H1 (cell line): ENCODE measurements around the gene SSTR3. TPM values are rescaled to one million over a fixed set of nuclear protein-coding genes. Genes with fewer than 3 reads are reported as not detected.

Experiments
- CTCF ChIA-PET: fragments of 300-600 bp; sonication (Branson Sonifier 250); formaldehyde crosslinking; loops from one replicate; lab custom pipeline; 2021; ENCODE audit not compliant: partially characterized antibody; lab: Charles Lee
- POLR2A ChIA-PET: fragments of 300-600 bp; sonication (Branson Sonifier 250); formaldehyde crosslinking; loops from one replicate; lab custom pipeline; 2021; ENCODE audit warnings: inconsistent platforms; ENCODE audit not compliant: partially characterized antibody; lab: Charles Lee
- DNase-seq, 2 experiments: peaks; one replicate each; pipeline versions ENCODE4 v3.0.0 to v3.0.0-alpha.2; 2010 to 2022; ENCODE audit warnings: low spot score in 2 of 2, low read depth in 1 of 2, mixed read lengths in 1 of 2
- FAIRE-seq: peaks from 2 replicates; lab custom pipeline; 2011; peaks lifted over from hg19 to GRCh38; lab: Jason Lieb, UNC
- H2AFZ ChIP-seq: 2 replicates; pipeline ENCODE4 v1.8.1; 2012; ENCODE audit warnings: low read length, inconsistent platforms
- H2AK5ac ChIP-seq: 2 replicates; pipeline ENCODE4 v1.6.1; 2013; ENCODE audit warnings: low read depth, low read length
- H2BK120ac ChIP-seq: replicated peaks from 2 replicates; pipeline ENCODE3; 2013; ENCODE audit warnings: low read depth, low read length, inconsistent platforms
- H2BK12ac ChIP-seq: 2 replicates; pipeline ENCODE4 v1.6.1; 2013; ENCODE audit warnings: low read depth, low read length
- H2BK15ac ChIP-seq: 2 replicates; pipeline ENCODE4 v1.6.1; 2013; ENCODE audit warnings: low read length
- H2BK20ac ChIP-seq: 2 replicates; pipeline ENCODE4 v1.6.1; 2013; ENCODE audit warnings: low read length
- H2BK5ac ChIP-seq: 2 replicates; pipeline ENCODE4 v1.6.1; 2013; ENCODE audit warnings: low read depth, low read length
- H3K14ac ChIP-seq: 2 replicates; pipeline ENCODE4 v1.6.1; 2013; ENCODE audit warnings: inconsistent platforms; ENCODE audit not compliant: insufficient read length
- H3K18ac ChIP-seq: 2 replicates; pipeline ENCODE4 v1.6.1; 2013; ENCODE audit warnings: low read length; ENCODE audit errors: extremely low read depth
- H3K23ac ChIP-seq: 2 replicates; pipeline ENCODE4 v1.6.1; 2013; ENCODE audit warnings: inconsistent platforms; ENCODE audit not compliant: insufficient read length
- H3K23me2 ChIP-seq: 2 replicates; pipeline ENCODE4 v1.6.1; 2013; ENCODE audit warnings: low read depth, low read length
- H3K27ac ChIP-seq: 2 replicates; pipeline ENCODE4 v1.6.1; 2011; ENCODE audit warnings: low read depth, low read length, inconsistent platforms
- H3K27me3 ChIP-seq, 4 experiments: replicated peaks in 1 of 4; 1 replicate in 1 of 4; 2 replicates in 3 of 4; pipeline versions ENCODE4 v1.6.1 to v1.8.1; 2011 to 2013; ENCODE audit warnings: low read length in 3 of 4, mild to moderate bottlenecking in 3 of 4, inconsistent platforms in 2 of 4, mixed read lengths in 2 of 4, moderate library complexity in 1 of 4; ENCODE audit not compliant: control insufficient read depth in 3 of 4, insufficient read depth in 3 of 4; ENCODE audit errors: extremely low read depth in 1 of 4
- H3K36me3 ChIP-seq, 4 experiments: 2 replicates each; pipeline versions ENCODE4 v1.6.1 to v1.8.1; 2011 to 2013; ENCODE audit warnings: mild to moderate bottlenecking in 4 of 4, low read length in 3 of 4, moderate library complexity in 2 of 4, control low read depth in 1 of 4, inconsistent platforms in 1 of 4; ENCODE audit not compliant: insufficient read depth in 4 of 4, control insufficient read depth in 2 of 4
- H3K4ac ChIP-seq: replicated peaks from 2 replicates; pipeline ENCODE3; 2013; ENCODE audit warnings: low read length, low read depth, mixed read lengths, inconsistent platforms; ENCODE audit not compliant: insufficient read length
- H3K4me1 ChIP-seq, 4 experiments: replicated peaks in 1 of 4; 1 replicate in 1 of 4; 2 replicates in 3 of 4; pipeline versions ENCODE4 v1.6.1 to v1.8.1; 2011 to 2013; ENCODE audit warnings: low read length in 3 of 4, inconsistent platforms in 2 of 4, mixed read lengths in 1 of 4; ENCODE audit not compliant: insufficient read depth in 4 of 4, control insufficient read depth in 3 of 4
- H3K4me2 ChIP-seq, 2 experiments: 2 replicates each; pipeline versions ENCODE4 v1.6.1 to v1.8.1; 2011 to 2013; ENCODE audit warnings: low read depth in 2 of 2, low read length in 2 of 2, control low read depth in 1 of 2, inconsistent platforms in 1 of 2, mild to moderate bottlenecking in 1 of 2; ENCODE audit not compliant: insufficient read depth in 1 of 2
- H3K4me3 ChIP-seq, 4 experiments: fragments of 200-600, 300-600 bp in 1 of 4; sonication (generic), shearing (Covaris generic), sonication (Bioruptor Twin) in 1 of 4; 2 replicates each; pipeline versions ENCODE4 v1.5.1 to v1.8.1; 2011 to 2016; ENCODE audit warnings: low read length in 4 of 4, low read depth in 3 of 4, control low read depth in 2 of 4, inconsistent platforms in 2 of 4, mild to moderate bottlenecking in 2 of 4, mixed read lengths in 1 of 4, moderate library complexity in 1 of 4; ENCODE audit not compliant: insufficient read depth in 2 of 4; ENCODE audit errors: extremely low read depth in 1 of 4
- H3K56ac ChIP-seq: replicated peaks from 2 replicates; pipeline ENCODE3; 2013; ENCODE audit warnings: low read depth, mild to moderate bottlenecking, mixed read lengths, low read length, inconsistent platforms; ENCODE audit not compliant: insufficient read length
- H3K79me1 ChIP-seq: 2 replicates; pipeline ENCODE4 v1.6.1; 2013; ENCODE audit warnings: low read depth, low read length, control low read depth
- H3K79me2 ChIP-seq, 2 experiments: 2 replicates each; pipeline versions ENCODE4 v1.6.1 to v1.8.1; 2012 to 2013; ENCODE audit warnings: low read length in 2 of 2, mild to moderate bottlenecking in 2 of 2, inconsistent platforms in 1 of 2; ENCODE audit not compliant: insufficient read depth in 2 of 2, control insufficient read depth in 1 of 2
- H3K9ac ChIP-seq, 4 experiments: replicated peaks in 1 of 4; 1 replicate in 1 of 4; 2 replicates in 3 of 4; pipeline versions ENCODE4 v1.6.1 to v1.8.1; 2011 to 2013; ENCODE audit warnings: low read depth in 3 of 4, low read length in 3 of 4, control low read depth in 2 of 4, mild to moderate bottlenecking in 2 of 4, moderate library complexity in 2 of 4, inconsistent platforms in 1 of 4; ENCODE audit errors: extremely low read depth in 1 of 4
- H3K9me3 ChIP-seq, 2 experiments: 2 replicates each; pipeline versions ENCODE4 v1.6.1 to v1.8.1; 2012 to 2013; ENCODE audit warnings: mild to moderate bottlenecking in 2 of 2, moderate library complexity in 2 of 2, control low read depth in 1 of 2, inconsistent platforms in 1 of 2, low read depth in 1 of 2, low read length in 1 of 2, mixed read lengths in 1 of 2; ENCODE audit not compliant: insufficient read depth in 2 of 2
- H4K20me1 ChIP-seq, 2 experiments: replicated peaks in 1 of 2; 2 replicates each; pipeline versions ENCODE3 to v1.8.1; 2011 to 2013; ENCODE audit warnings: inconsistent platforms in 2 of 2, low read length in 2 of 2, mild to moderate bottlenecking in 1 of 2; ENCODE audit not compliant: insufficient read depth in 2 of 2, control insufficient read depth in 1 of 2
- H4K5ac ChIP-seq: 2 replicates; pipeline ENCODE4 v1.6.1; 2013; ENCODE audit warnings: low read length, low read depth, mixed read lengths, inconsistent platforms; ENCODE audit not compliant: insufficient read length
- H4K8ac ChIP-seq: 2 replicates; pipeline ENCODE4 v1.8.0; 2013; ENCODE audit warnings: mild to moderate bottlenecking, moderate library complexity, low read length, inconsistent platforms; ENCODE audit not compliant: insufficient read depth; ENCODE audit errors: extremely low read depth
- H4K91ac ChIP-seq: replicated peaks from 2 replicates; pipeline ENCODE3; 2013; ENCODE audit warnings: low read length, mixed read lengths, inconsistent platforms; ENCODE audit not compliant: insufficient read length
- HDAC2 ChIP-seq, 2 experiments: fragments of 300-600 bp in 1 of 2; sonication (generic) in 1 of 2; IDR thresholded peaks; 2 replicates each; pipeline ENCODE4 v1.6.1; 2011 to 2012; ENCODE audit warnings: low read depth in 2 of 2, low read length in 2 of 2, mild to moderate bottlenecking in 2 of 2, moderate library complexity in 2 of 2, borderline replicate concordance in 1 of 2, inconsistent platforms in 1 of 2
- POLR2A ChIP-seq, 2 experiments: IDR thresholded peaks; 1 replicate in 1 of 2; 2 replicates in 1 of 2; pipeline ENCODE4 v1.6.1; 2011; ENCODE audit warnings: low read depth in 2 of 2, low read length in 2 of 2, mild to moderate bottlenecking in 2 of 2; ENCODE audit errors: control extremely low read depth in 1 of 2
- SP4 ChIP-seq: IDR thresholded peaks from 2 replicates; pipeline ENCODE4 v1.6.1; 2012; ENCODE audit warnings: low read length, inconsistent platforms
- TAF7 ChIP-seq: optimal IDR thresholded peaks from 2 replicates; pipeline ENCODE3; 2011; ENCODE audit warnings: low read depth, mild to moderate bottlenecking, inconsistent platforms, low read length, moderate library complexity, borderline replicate concordance
- TCF12 ChIP-seq: IDR thresholded peaks from 2 replicates; pipeline ENCODE4 v1.6.1; 2011; ENCODE audit warnings: low read depth, mild to moderate bottlenecking, low read length
- YY1 ChIP-seq: IDR thresholded peaks from 2 replicates; pipeline ENCODE4 v1.6.1; 2011; ENCODE audit warnings: low read depth, mild to moderate bottlenecking, low read length
- WGBS, 2 experiments: shearing (Covaris generic) in 1 of 2; methylation state at CpG; one replicate each; pipeline versions ENCODE4 v1.1.6 to v1.1.7; 2013 to 2015; ENCODE audit warnings: low lambda C conversion rate in 2 of 2, mixed read lengths in 2 of 2, inconsistent platforms in 1 of 2, low coverage in 1 of 2, missing lambda C conversion rate in 1 of 2; ENCODE audit not compliant: insufficient replicate concordance in 2 of 2, insufficient coverage in 1 of 2, insufficient read length in 1 of 2; ENCODE audit errors: extremely low coverage in 1 of 2, missing lambda C conversion rate in 1 of 2; 5-methylcytosine and 5-hydroxymethylcytosine counted together
- polyA plus RNA-seq, 7 experiments: library from polyadenylated mRNA; depleted of rRNA in 3 of 7; stranded (reverse) in 5 of 7; unstranded in 2 of 7; fragments of >200 nt in 5 of 7; fragments of 200-250 nt in 2 of 7; gene quantifications; 1 replicate in 5 of 7; 2 replicates in 1 of 7; 4 replicates in 1 of 7; pipeline versions ENCODE4 v1.2.1 to v1.2.3, GENCODE V29; 2011 to 2013; ENCODE audit warnings: missing spikeins in 2 of 7, mixed read lengths in 2 of 7
- total RNA-seq: library from RNA; stranded (reverse); fragmentation: NEBNext Ultra II Directional; extraction: Animal tissue kit (Norgen Biotek cat#: 25700); gene quantifications from 2 replicates; pipeline ENCODE4 v1.2.1, GENCODE V29; 2021
- TF ChIP-seq, protein P1 (sequence below), 3 experiments: IDR thresholded peaks; 1 replicate in 2 of 3; 2 replicates in 1 of 3; pipeline versions ENCODE4 v1.5.1 to v1.6.1; 2011; ENCODE audit warnings: low read length in 3 of 3, mild to moderate bottlenecking in 3 of 3, inconsistent platforms in 2 of 3, low read depth in 1 of 3, moderate library complexity in 1 of 3; ENCODE audit not compliant: insufficient read depth in 1 of 3; ENCODE audit errors: control extremely low read depth in 1 of 3
- TF ChIP-seq, protein P2 (sequence below): IDR thresholded peaks from 2 replicates; pipeline ENCODE4 v1.6.1; 2011; ENCODE audit warnings: low read depth, mild to moderate bottlenecking, low read length; ENCODE audit not compliant: insufficient read depth

Gene SSTR3
- total and polyA plus RNA-seq, 2 of the 8 experiments (the other 6 are each of a cell fraction or from before 2014, with no cell fraction given) = 0.22 to 0.77 TPM

- Histone ChIP-seq H3K9me3 (peaks cover 4 to 6% of the 10 kb centered on the region in 2 experiments; a peak in 3 of 4 replicates), H3K36me3 (peaks cover 0 to under 1% (median 0%) of the 10 kb centered on the region in 4 experiments; a peak in 2 of 8 replicates), H3K4me1 (peaks cover 3 to 18% (median 10%) of the 10 kb centered on the region in 4 experiments; a peak in 5 of 7 replicates), H3K18ac (no peak overlapping the region), H2BK12ac (no peak overlapping the region), H3K27me3 (no peaks in the 10 kb centered on the region), H3K23me2 (peaks cover 5% of the 10 kb centered on the region), H2BK15ac (no peak overlapping the region), H2BK20ac (no peak overlapping the region), H4K5ac (no peak overlapping the region), H2BK120ac (no peak overlapping the region), H3K79me2 (no peaks in the 10 kb centered on the region), H3K56ac (no peak overlapping the region), H3K79me1 (no peaks in the 10 kb centered on the region), H3K9ac (no peak overlapping the region), H4K20me1 (peaks cover 0 to 4% of the 10 kb centered on the region in 2 experiments), H3K23ac (no peak overlapping the region), H3K27ac (no peak overlapping the region), H2AFZ (no peak overlapping the region), H3K14ac (no peak overlapping the region), H2BK5ac (no peak overlapping the region), H3K4ac (no peak overlapping the region), H4K91ac (no peak overlapping the region), H4K8ac (no peak overlapping the region), H3K4me3 (no peak overlapping the region), H2AK5ac (no peak overlapping the region), H3K4me2 (no peak overlapping the region)
- FAIRE-seq = no peak
- no peak for DNase-seq
- CTCF ChIA-PET = interaction anchor here (1.0 to 7.7 kb wide), 4 partner anchors 24 to 69 kb away, joined by 4 to 77 read pairs (median 10); no protein-coding TSS in a partner anchor
- POLR2A ChIA-PET = no interaction called here
- WGBS, 2 experiments = 91% methylated on average over 4 of the region's 4 CpGs; no CpG with 5 or more reads in 1 of the 2 experiments
- TF ChIP-seq TAF7 (no peak), POLR2A (IDR thresholded peaks at IDR 0.05; ENCODE audit: control extremely low read depth in 1 of 2, low read depth in 2 of 2, low read length in 2 of 2) (no peak), SP4 (no peak), HDAC2 (IDR thresholded peaks at IDR 0.05; ENCODE audit: borderline replicate concordance in 1 of 2, low read depth in 2 of 2, low read length in 2 of 2) (no peak), TCF12 (no peak), YY1 (no peak)
- TF ChIP-seq, protein P1, sequence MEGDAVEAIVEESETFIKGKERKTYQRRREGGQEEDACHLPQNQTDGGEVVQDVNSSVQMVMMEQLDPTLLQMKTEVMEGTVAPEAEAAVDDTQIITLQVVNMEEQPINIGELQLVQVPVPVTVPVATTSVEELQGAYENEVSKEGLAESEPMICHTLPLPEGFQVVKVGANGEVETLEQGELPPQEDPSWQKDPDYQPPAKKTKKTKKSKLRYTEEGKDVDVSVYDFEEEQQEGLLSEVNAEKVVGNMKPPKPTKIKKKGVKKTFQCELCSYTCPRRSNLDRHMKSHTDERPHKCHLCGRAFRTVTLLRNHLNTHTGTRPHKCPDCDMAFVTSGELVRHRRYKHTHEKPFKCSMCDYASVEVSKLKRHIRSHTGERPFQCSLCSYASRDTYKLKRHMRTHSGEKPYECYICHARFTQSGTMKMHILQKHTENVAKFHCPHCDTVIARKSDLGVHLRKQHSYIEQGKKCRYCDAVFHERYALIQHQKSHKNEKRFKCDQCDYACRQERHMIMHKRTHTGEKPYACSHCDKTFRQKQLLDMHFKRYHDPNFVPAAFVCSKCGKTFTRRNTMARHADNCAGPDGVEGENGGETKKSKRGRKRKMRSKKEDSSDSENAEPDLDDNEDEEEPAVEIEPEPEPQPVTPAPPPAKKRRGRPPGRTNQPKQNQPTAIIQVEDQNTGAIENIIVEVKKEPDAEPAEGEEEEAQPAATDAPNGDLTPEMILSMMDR (IDR thresholded peaks at IDR 0.05; ENCODE audit: control extremely low read depth in 1 of 3, insufficient read depth in 1 of 3, low read depth in 1 of 3, low read length in 3 of 3) = no peak
- TF ChIP-seq, protein P2, sequence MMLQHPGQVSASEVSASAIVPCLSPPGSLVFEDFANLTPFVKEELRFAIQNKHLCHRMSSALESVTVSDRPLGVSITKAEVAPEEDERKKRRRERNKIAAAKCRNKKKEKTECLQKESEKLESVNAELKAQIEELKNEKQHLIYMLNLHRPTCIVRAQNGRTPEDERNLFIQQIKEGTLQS = no peak
These were observed 16.4 kb downstream of the SSTR3 start for GRCh38 chr22:37195921-37196320.
